ENCODE data around the gene ZC3H11A. TPM values are rescaled to one million over a fixed set of nuclear protein-coding genes. Genes with fewer than 3 reads are reported as not detected.

Gene ZC3H11A
- total RNA-seq, 1 donor from 2014 or later = 65.2 TPM

- no peak for DNase-seq (ENCODE audit: low spot score in 2 of 2)
- FAIRE-seq = no peak
These were observed 43.7 kb downstream of the ZC3H11A start for GRCh38 chr1:203839081-203839480.

DNA sequence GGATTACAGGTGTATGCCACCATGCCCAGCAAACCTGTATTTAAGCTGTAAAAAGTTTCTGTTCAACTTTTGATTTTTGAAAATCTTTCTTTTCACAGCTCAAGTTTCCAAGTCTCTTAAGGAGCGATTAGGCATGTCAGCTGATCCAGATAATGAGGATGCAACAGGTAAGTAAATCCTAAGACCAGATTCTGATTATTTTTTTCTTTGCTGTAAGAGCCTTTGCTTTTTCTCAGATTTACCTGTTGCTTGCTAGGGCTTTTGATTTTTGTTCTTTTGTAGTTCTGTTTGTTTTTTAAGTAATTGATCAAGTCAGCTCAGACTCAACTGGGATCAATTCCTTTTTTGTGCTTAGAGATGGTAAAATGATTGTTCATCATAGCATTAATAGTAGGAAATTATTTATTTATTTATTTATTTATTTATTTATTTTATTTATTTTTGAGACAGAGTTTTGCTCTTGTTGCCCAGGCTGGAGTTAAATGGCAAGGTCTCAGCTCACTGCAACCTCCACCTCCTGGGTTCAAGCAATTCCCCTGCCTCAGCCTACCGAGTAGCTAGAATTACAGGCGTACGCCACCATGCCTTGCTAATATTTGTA, 44.9 kb downstream of the ZC3H11A start:
- no peak for FAIRE-seq
- no peak for DNase-seq (ENCODE audit: low spot score in 2 of 2)

GRCh38 chr1:203842559-203842876, 47.1 kb downstream of the ZC3H11A start:
- FAIRE-seq (peak; percentile 3), DNase-seq (ENCODE audit: low spot score in 2 of 2) (no peak)

GRCh38 chr1:203843435-203843834, 48.0 kb downstream of the ZC3H11A start:
- DNase-seq (ENCODE audit: low spot score in 2 of 2) (no peak), FAIRE-seq (no peak)

Small RNA genes within 50 kb of the gene (small RNA-seq; reads per million reads assigned to genes)
- gene ZC3H11A = 0.41 reads per million, percentile 29 among the genes with 10 or more reads in this experiment

Other genes with a start within 250 kb of the ZC3H11A start
- 24.9 TPM for gene ATP2B4, start 168.8 kb upstream of the ZC3H11A start, total RNA-seq
- gene LAX1, start 30.4 kb upstream of the ZC3H11A start, total RNA-seq = not detected
- 4.5 TPM for gene ZBED6, start within 50 bp of the ZC3H11A start, total RNA-seq
- gene SNRPE, start 66.0 kb downstream of the ZC3H11A start, total RNA-seq = 61.1 TPM